Activated T-cell treated with anti-CD3 and anti-CD28 coated beads, Interleukin-2, amount 50 U/mL, for 24 hours (primary cell): Measurements from ENCODE around the gene PTCD1.

Experiments
- DNase-seq: peaks from one replicate; pipeline ENCODE4 v3.0.0-alpha.2; 2020
- H3K27ac Mint-ChIP-seq: 2 replicates; pipeline ENCODE4 v1.8.0; 2020; ENCODE audit warnings: mild to moderate bottlenecking, mixed read lengths
- H3K27me3 Mint-ChIP-seq: 2 replicates; pipeline ENCODE4 v1.8.0; 2020; ENCODE audit warnings: mixed read lengths
- H3K36me3 Mint-ChIP-seq: 2 replicates; pipeline ENCODE4 v1.8.0; 2020; ENCODE audit warnings: low read depth, mixed read lengths
- H3K4me1 Mint-ChIP-seq: 2 replicates; pipeline ENCODE4 v1.8.0; 2020; ENCODE audit warnings: low read depth, mixed read lengths
- H3K4me3 Mint-ChIP-seq: 2 replicates; pipeline ENCODE4 v1.8.0; 2020; ENCODE audit warnings: mild to moderate bottlenecking, moderate library complexity, mixed read lengths
- H3K9me3 Mint-ChIP-seq: 2 replicates; pipeline ENCODE4 v1.8.0; 2020; ENCODE audit warnings: mixed read lengths

PTCD1 gene

GRCh38 chr7:99438573-99439480 is at the start of gene PTCD1, which contains the start of gene CPSF4:
Gene PTCD1 (minus strand): TSS chr7:99438798. CDS start chr7:99435242, 3,556 bp downstream.
Gene CPSF4 (plus strand): TSS chr7:99438943. CDS start chr7:99439083, 140 bp downstream.
- Mint-ChIP-seq H3K36me3 (peaks cover 76% of the 10 kb centered on the region), H3K4me1 (peaks cover 51% of the 10 kb centered on the region), H3K4me3 (peak within 1 kb of the TSS; percentile 100), H3K27me3 (no peaks in the 10 kb centered on the region), H3K9me3 (no peaks in the 10 kb centered on the region), H3K27ac (peak within 1 kb of the TSS; percentile 99)
- DNase-seq: peak; percentile 96

- Mint-ChIP-seq H3K27ac (peak overlapping the region; percentile 32), H3K4me3 (no peak overlapping the region), H3K36me3 (peaks cover 76% of the 10 kb centered on the region)
Observed at GRCh38 chr7:99485094-99485493, 46.5 kb upstream of the PTCD1 start.

GRCh38 chr7:99478464-99479440 is 40.2 kb upstream of the PTCD1 start:
- DNase-seq: no peak
- Mint-ChIP-seq H3K4me3 (no peak overlapping the region), H3K4me1 (peaks cover 34% of the 10 kb centered on the region), H3K36me3 (peaks cover 76% of the 10 kb centered on the region), H3K27me3 (no peaks in the 10 kb centered on the region), H3K9me3 (no peaks in the 10 kb centered on the region), H3K27ac (peak overlapping the region; percentile 79)

More at GRCh38 chr7:99485094-99485493, 46.5 kb upstream of the PTCD1 start:
- DNase-seq: no peak
- no peaks in the 10 kb centered on the region for H3K27me3 Mint-ChIP-seq
- no peaks in the 10 kb centered on the region for H3K9me3 Mint-ChIP-seq
- H3K4me1 Mint-ChIP-seq: peaks cover 2% of the 10 kb centered on the region

- no peak for DNase-seq
- Mint-ChIP-seq H3K4me3 (no peak overlapping the region), H3K36me3 (peaks cover 70% of the 10 kb centered on the region), H3K4me1 (peaks cover 46% of the 10 kb centered on the region), H3K9me3 (no peaks in the 10 kb centered on the region), H3K27ac (no peak overlapping the region), H3K27me3 (no peaks in the 10 kb centered on the region)
Observed at GRCh38 chr7:99476107-99476506, 37.5 kb upstream of the PTCD1 start.

GRCh38 chr7:99473315-99473596 is 34.7 kb upstream of the PTCD1 start:
- Mint-ChIP-seq H3K27ac (peak overlapping the region; percentile 97), H3K36me3 (peaks cover 42% of the 10 kb centered on the region), H3K4me3 (peak overlapping the region; percentile 90), H3K9me3 (no peaks in the 10 kb centered on the region), H3K4me1 (peaks cover 42% of the 10 kb centered on the region), H3K27me3 (no peaks in the 10 kb centered on the region)
- no peak for DNase-seq

- no peaks in the 10 kb centered on the region for H3K9me3 Mint-ChIP-seq
- peak; percentile 98 for DNase-seq
- peak within 1 kb of the TSS; percentile 90 for H3K4me3 Mint-ChIP-seq
- H3K4me1 Mint-ChIP-seq: peaks cover 37% of the 10 kb centered on the region
- H3K36me3 Mint-ChIP-seq: peaks cover 37% of the 10 kb centered on the region
- peak within 1 kb of the TSS; percentile 97 for H3K27ac Mint-ChIP-seq
- no peaks in the 10 kb centered on the region for H3K27me3 Mint-ChIP-seq
Observed at GRCh38 chr7:99472561-99473314, 34.1 kb upstream of the PTCD1 start, which contains the start of gene ZNF789. Gene ZNF789 (plus strand): TSS chr7:99472890. CDS start chr7:99476457, 3,567 bp downstream.

- no peaks in the 10 kb centered on the region for H3K27me3 Mint-ChIP-seq
- H3K4me3 Mint-ChIP-seq: no peak overlapping the region
- H3K36me3 Mint-ChIP-seq: peaks cover 28% of the 10 kb centered on the region
- H3K27ac Mint-ChIP-seq: peak overlapping the region; percentile 44
- no peaks in the 10 kb centered on the region for H3K9me3 Mint-ChIP-seq
- no peak for DNase-seq
- H3K4me1 Mint-ChIP-seq: peaks cover 32% of the 10 kb centered on the region
Observed at GRCh38 chr7:99469381-99470065, 30.9 kb upstream of the PTCD1 start.

- Mint-ChIP-seq H3K9me3 (no peaks in the 10 kb centered on the region), H3K36me3 (peaks cover 31% of the 10 kb centered on the region), H3K4me3 (no peak overlapping the region)
Observed at GRCh38 chr7:99468336-99468918, 29.8 kb upstream of the PTCD1 start.

GRCh38 chr7:99465421-99465768 is 26.8 kb upstream of the PTCD1 start:
- Mint-ChIP-seq H3K27ac (peak overlapping the region; percentile 96), H3K9me3 (no peaks in the 10 kb centered on the region), H3K4me3 (peak overlapping the region; percentile 94), H3K36me3 (peaks cover 45% of the 10 kb centered on the region), H3K27me3 (no peaks in the 10 kb centered on the region), H3K4me1 (peaks cover 37% of the 10 kb centered on the region)
- peak; percentile 43 for DNase-seq

More at GRCh38 chr7:99468336-99468918, 29.8 kb upstream of the PTCD1 start:
- DNase-seq: no peak
- peaks cover 31% of the 10 kb centered on the region for H3K4me1 Mint-ChIP-seq
- no peak overlapping the region for H3K27ac Mint-ChIP-seq
- H3K27me3 Mint-ChIP-seq: no peaks in the 10 kb centered on the region

GRCh38 chr7:99461221-99461620 is 22.6 kb upstream of the PTCD1 start:
- DNase-seq: no peak
- Mint-ChIP-seq H3K27ac (peak overlapping the region; percentile 65), H3K27me3 (no peaks in the 10 kb centered on the region), H3K4me3 (no peak overlapping the region), H3K9me3 (no peaks in the 10 kb centered on the region), H3K36me3 (peaks cover 87% of the 10 kb centered on the region), H3K4me1 (peaks cover 51% of the 10 kb centered on the region)

- Mint-ChIP-seq H3K27me3 (no peaks in the 10 kb centered on the region), H3K4me1 (peaks cover 48% of the 10 kb centered on the region), H3K4me3 (no peak overlapping the region), H3K27ac (peak overlapping the region; percentile 65), H3K9me3 (no peaks in the 10 kb centered on the region), H3K36me3 (peaks cover 88% of the 10 kb centered on the region)
- DNase-seq: no peak
Observed at GRCh38 chr7:99460651-99461050, 22.1 kb upstream of the PTCD1 start.

GRCh38 chr7:99459087-99459486 is 20.5 kb upstream of the PTCD1 start:
- no peak for DNase-seq
- no peak overlapping the region for H3K4me3 Mint-ChIP-seq
- peak overlapping the region; percentile 71 for H3K27ac Mint-ChIP-seq
- no peaks in the 10 kb centered on the region for H3K9me3 Mint-ChIP-seq
- H3K27me3 Mint-ChIP-seq: no peaks in the 10 kb centered on the region
- peaks cover 91% of the 10 kb centered on the region for H3K36me3 Mint-ChIP-seq
- H3K4me1 Mint-ChIP-seq: peaks cover 39% of the 10 kb centered on the region
